Vagina (tissue), 2 donors: ENCODE data around the gene CYP4Z1.
"Not testable (repeated sequence)": the region's sequence is repeated elsewhere in the genome, so short reads cannot be mapped to it uniquely, and the experiment has no call there.

Source experiments
- CTCF ChIP-seq, 3 experiments: fragments of 450-650 bp in 2 of 3; fragments of 200-600 bp in 1 of 3; sonication (generic) in 1 of 3; IDR thresholded peaks; one replicate each; pipeline ENCODE4 v1.5.1; 2017 to 2019; ENCODE audit warnings: antibody characterized with exemption in 3 of 3, mild to moderate bottlenecking in 2 of 3, moderate library complexity in 2 of 3
- POLR2AphosphoS5 ChIP-seq, 2 donors: sonication (generic); formaldehyde crosslinking; IDR thresholded peaks; one replicate each; pipeline ENCODE4 v1.9.0; 2017; ENCODE audit warnings: antibody characterized with exemption in 2 of 2, mild to moderate bottlenecking in 2 of 2, low read depth in 1 of 2; ENCODE audit not compliant: insufficient read depth in 1 of 2

GRCh38 chr1:47128854-47129253 is 61.8 kb downstream of the CYP4Z1 start:
- TF ChIP-seq CTCF (IDR thresholded peaks at IDR 0.05); POLR2AphosphoS5 (IDR thresholded peaks at IDR 0.05; ENCODE audit: insufficient read depth in 1 of 2, low read depth in 1 of 2): not testable (repeated sequence)
